Measurements from ENCODE around the gene TNFRSF13B. TPM values are rescaled to one million over a fixed set of nuclear protein-coding genes. Genes with fewer than 3 reads are reported as not detected.

TNFRSF13B gene
- total and polyA plus RNA-seq, 10 of the 15 experiments (the other 5 are each of a cell fraction or from before 2014, with no cell fraction given) = 15.5 to 231 (median 119) TPM

- TF ChIP-seq TCF12 (IDR thresholded peaks at IDR 0.05; ENCODE audit: low read depth, low read length) (0 out of 2 replicates have a peak, but pooled peaks have one; percentile 46), ZBTB4 (CRISPR knock-in tag; IDR thresholded peaks at IDR 0.05) (no peak), KLF5 (IDR thresholded peaks at IDR 0.05; ENCODE audit: partially characterized antibody) (no peak), IKZF1 (conservative IDR thresholded peaks at IDR 0.05) (0 out of 2 replicates have a peak, but pooled peaks have one; percentile 15), NR2F1 (conservative IDR thresholded peaks at IDR 0.05) (no peak), E4F1 (IDR thresholded peaks at IDR 0.05; ENCODE audit: borderline replicate concordance, partially characterized antibody) (no peak), BCL11A (IDR thresholded peaks at IDR 0.05; ENCODE audit: low read depth, low read length) (no peak), STAT1 (conservative IDR thresholded peaks at IDR 0.05) (no peak)
- TF ChIP-seq, protein P1, sequence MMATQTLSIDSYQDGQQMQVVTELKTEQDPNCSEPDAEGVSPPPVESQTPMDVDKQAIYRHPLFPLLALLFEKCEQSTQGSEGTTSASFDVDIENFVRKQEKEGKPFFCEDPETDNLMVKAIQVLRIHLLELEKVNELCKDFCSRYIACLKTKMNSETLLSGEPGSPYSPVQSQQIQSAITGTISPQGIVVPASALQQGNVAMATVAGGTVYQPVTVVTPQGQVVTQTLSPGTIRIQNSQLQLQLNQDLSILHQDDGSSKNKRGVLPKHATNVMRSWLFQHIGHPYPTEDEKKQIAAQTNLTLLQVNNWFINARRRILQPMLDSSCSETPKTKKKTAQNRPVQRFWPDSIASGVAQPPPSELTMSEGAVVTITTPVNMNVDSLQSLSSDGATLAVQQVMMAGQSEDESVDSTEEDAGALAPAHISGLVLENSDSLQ (IDR thresholded peaks at IDR 0.05) = no peak
Measured at GRCh38 chr17:16977932-16978331, 6.0 kb upstream of the TNFRSF13B start (continued).
